Measurements from ENCODE around the gene MEF2A. TPM values are rescaled to one million over a fixed set of nuclear protein-coding genes. Genes with fewer than 3 reads are reported as not detected.

The MEF2A gene
- total and polyA plus RNA-seq, 10 of the 15 experiments (the other 5 are each of a cell fraction or from before 2014, with no cell fraction given) = 7.2 to 46.7 (median 35.9) TPM

- TF ChIP-seq, protein P1, sequence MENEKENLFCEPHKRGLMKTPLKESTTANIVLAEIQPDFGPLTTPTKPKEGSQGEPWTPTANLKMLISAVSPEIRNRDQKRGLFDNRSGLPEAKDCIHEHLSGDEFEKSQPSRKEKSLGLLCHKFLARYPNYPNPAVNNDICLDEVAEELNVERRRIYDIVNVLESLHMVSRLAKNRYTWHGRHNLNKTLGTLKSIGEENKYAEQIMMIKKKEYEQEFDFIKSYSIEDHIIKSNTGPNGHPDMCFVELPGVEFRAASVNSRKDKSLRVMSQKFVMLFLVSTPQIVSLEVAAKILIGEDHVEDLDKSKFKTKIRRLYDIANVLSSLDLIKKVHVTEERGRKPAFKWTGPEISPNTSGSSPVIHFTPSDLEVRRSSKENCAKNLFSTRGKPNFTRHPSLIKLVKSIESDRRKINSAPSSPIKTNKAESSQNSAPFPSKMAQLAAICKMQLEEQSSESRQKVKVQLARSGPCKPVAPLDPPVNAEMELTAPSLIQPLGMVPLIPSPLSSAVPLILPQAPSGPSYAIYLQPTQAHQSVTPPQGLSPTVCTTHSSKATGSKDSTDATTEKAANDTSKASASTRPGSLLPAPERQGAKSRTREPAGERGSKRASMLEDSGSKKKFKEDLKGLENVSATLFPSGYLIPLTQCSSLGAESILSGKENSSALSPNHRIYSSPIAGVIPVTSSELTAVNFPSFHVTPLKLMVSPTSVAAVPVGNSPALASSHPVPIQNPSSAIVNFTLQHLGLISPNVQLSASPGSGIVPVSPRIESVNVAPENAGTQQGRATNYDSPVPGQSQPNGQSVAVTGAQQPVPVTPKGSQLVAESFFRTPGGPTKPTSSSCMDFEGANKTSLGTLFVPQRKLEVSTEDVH (IDR thresholded peaks at IDR 0.05; ENCODE audit: low read depth, partially characterized antibody) = no peak
- TF ChIP-seq ZBTB11 (CRISPR knock-in tag; IDR thresholded peaks at IDR 0.05) = no peak
- no peak for TF ChIP-seq EED (IDR thresholded peaks at IDR 0.05; ENCODE audit: low read depth)
- TF ChIP-seq GABPA (IDR thresholded peaks at IDR 0.05; ENCODE audit: low read depth) = no peak
- no peak for TF ChIP-seq ZNF217 (IDR thresholded peaks at IDR 0.05)
- TF ChIP-seq MTA3 (IDR thresholded peaks at IDR 0.05; ENCODE audit: borderline replicate concordance, low read length) = no peak
Measured at GRCh38 chr15:99574502-99574901, 8.7 kb downstream of the MEF2A start (continued).

GRCh38 chr15:99578809-99579208 is 13.0 kb downstream of the MEF2A start:
- Histone ChIP-seq H3K9me3 (replicated peaks; ENCODE audit: control insufficient read depth, insufficient read depth, low read length) (peaks cover 5% of the 10 kb centered on the region; the same call in 2 of the 3 replicates), H4K20me1 (ENCODE audit: control insufficient read depth, insufficient read depth) (no peaks in the 10 kb centered on the region), H3K4me1 (ENCODE audit: control insufficient read depth, insufficient read depth, low read length) (peaks cover 4% of the 10 kb centered on the region; the same call in 1 of the 2 replicates), H3K4me2 (ENCODE audit: control insufficient read depth, insufficient read depth) (no peak overlapping the region), H3K27me3 (replicated peaks in 1 of 2; ENCODE audit: control insufficient read depth in 2 of 2, insufficient read depth in 2 of 2, low read length in 1 of 2) (no peaks in the 10 kb centered on the region), H3K79me2 (ENCODE audit: control insufficient read depth, insufficient read depth, low read length) (peaks cover 94% of the 10 kb centered on the region), H3K9ac (ENCODE audit: control insufficient read depth, insufficient read depth, low read length) (no peak overlapping the region), H3K4me3 (no peak overlapping the region), H2AFZ (ENCODE audit: control insufficient read depth, low read depth, low read length) (no peak overlapping the region), H3K27ac (ENCODE audit: control insufficient read depth, insufficient read depth) (no peak overlapping the region), H3K36me3 (ENCODE audit: control insufficient read depth in 2 of 2, insufficient read depth in 2 of 2, low read length in 1 of 2) (no peaks in the 10 kb centered on the region)
- FAIRE-seq (no peak), DNase-seq (ENCODE audit: low read depth, low spot score) (no peak), ATAC-seq (peak; percentile 75)
- intact Hi-C loops (cut with micrococcal nuclease; ENCODE audit: unreplicated experiment) (no loop called here), in situ Hi-C loops (cut with MboI) (no loop called here)
- ChIA-PET POLR2A (interaction anchor here (0.7 to 1.3 kb wide), 4 partner anchors 9 to 556 kb away, joined by 3 to 4 read pairs (median 3); partner anchors contain the start of gene MEF2A), RAD21 (ENCODE audit: unreplicated experiment) (interaction anchor here (2.5 kb wide), 1 partner anchor 11 kb away, joined by 12 read pairs; no protein-coding TSS in a partner anchor), CTCF (interaction anchor here (1.0 kb wide), 1 partner anchor 125 kb away, joined by 3 read pairs; no protein-coding TSS in a partner anchor), SMC1A (ENCODE audit: uncharacterized antibody, unreplicated experiment) (interaction anchor here (0.7 to 2.9 kb wide), 13 partner anchors 11 to 131 kb away, joined by 3 to 11 read pairs (median 4); no protein-coding TSS in a partner anchor)
- no peak for TF ChIP-seq RAD21 (IDR thresholded peaks at IDR 0.05; ENCODE audit: insufficient read depth, low read depth, low read length)
- no TSS peak for BruUV-seq (replicated peaks)
